Medulla oblongata (tissue), 1 donor: ENCODE data around the gene SEPTIN10.

Experiments
- DNase-seq: peaks from one replicate; pipeline ENCODE4 v3.0.0-alpha.2; 2015; ENCODE audit errors: extremely low spot score

Gene SEPTIN10

DNA sequence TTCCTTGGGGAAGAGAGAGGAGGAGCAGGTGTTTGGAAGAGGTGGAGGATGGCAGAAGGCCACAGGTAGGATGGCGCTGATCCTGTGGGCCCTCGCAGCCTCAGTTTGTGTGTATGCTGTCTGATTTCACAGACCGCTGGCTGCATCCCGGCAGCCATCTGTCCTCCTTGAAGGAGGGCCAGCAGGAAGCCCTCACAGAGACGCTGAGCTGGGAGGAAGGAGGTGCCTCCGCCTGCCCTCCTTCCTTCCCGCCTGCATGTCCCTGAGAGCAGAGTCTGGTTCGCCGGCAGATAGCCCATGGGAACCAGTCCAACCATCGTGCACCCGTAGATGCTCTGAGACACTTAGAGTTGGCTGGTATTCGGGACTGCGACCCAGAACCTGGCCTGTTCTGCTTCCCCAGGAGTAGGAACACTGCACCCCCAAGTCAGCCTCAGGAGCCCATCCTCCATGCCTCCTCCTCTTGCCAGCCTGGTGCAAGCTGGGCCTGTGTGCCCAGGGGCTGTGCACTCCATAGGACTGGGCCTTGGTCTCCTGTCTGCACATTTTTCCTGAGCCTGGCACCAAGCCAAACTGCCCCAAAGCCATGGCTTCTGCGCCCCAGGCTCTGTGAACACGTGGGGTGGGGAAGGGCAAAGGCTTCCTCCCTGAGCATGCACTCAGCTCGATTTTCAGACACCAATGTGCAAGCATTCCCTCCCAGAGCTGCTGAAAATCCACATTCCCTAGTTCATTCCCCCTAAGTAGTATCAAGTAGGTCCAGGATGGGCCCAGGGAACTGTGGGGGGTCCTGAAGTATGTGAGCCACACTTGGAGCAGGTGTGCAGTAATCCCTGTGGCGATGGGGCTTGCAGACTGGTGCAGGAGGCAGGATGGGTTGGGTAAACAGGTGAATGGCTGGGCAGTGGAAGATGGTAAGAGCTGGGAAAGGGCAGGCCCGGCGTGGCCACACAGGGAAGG, 115.6 kb downstream of the SEPTIN10 start:
- DNase-seq = no peak

GRCh38 chr2:109497463-109497862, 116.3 kb downstream of the SEPTIN10 start:
- no peak for DNase-seq

DNA sequence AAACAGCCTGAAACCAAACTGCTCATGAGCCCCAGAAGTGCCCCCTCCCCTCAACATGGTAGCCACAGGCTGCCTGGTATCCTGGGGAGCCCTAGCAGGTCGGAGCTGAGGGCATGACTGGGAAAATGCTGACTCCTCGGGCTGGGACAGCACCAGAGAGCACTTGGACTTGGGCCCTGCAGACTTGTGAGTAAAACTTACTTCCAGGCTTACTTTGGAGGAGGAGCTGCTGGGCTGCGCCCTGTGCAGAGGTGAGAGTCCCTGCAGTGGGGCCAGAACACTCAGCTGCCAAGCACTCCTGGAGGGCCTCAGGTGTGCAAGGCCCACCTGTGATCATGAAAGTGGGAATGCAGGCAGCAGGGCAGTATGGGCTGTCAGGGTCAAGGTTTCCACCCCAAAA, 119.4 kb downstream of the SEPTIN10 start:
- no peak for DNase-seq

DNA sequence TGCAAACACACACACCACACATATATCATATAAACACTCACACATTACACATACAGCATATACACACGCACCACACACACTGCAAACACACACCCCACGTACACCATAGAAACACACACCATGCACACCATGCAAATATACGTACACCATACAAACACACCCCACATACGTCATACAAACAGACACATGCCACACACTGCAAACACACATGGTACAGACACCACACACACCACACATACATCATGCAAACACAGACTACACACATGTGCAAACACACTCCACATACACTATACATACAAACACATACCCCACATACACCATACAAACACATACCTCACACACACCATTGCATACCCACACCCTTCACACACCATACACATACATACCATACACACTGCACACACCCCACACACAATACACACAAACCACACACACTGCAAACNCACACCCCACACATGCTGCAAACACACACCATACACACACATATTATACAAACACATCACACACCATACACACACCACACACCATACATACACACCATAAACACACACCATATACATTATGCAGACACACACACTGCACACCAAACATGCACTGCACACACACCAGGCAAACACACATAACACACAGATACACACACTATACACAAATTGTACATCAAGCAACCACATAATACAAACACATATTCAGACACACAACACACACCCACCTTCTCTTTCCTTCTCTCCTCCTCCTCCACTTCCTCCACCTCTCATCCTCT, 120.4 kb downstream of the SEPTIN10 start:
- DNase-seq = no peak
